A673 (cell line): ENCODE data around the gene ACTL8. TPM values are rescaled to one million over a fixed set of nuclear protein-coding genes. Genes with fewer than 3 reads are reported as not detected.
"Not testable (repeated sequence)": the region's sequence is repeated elsewhere in the genome, so short reads cannot be mapped to it uniquely, and the experiment has no call there.

Source experiments
- BruUV-seq: library from RNA; stranded (reverse); fragments of 400-500 nt; replicated peaks from 2 replicates; lab custom pipeline; 2021; lab: Mats Ljungman, UMichigan
- CTCF ChIA-PET: fragments of 300-600 bp; sonication (Branson Sonifier 250); formaldehyde crosslinking; loops from one replicate; lab custom pipeline; 2022; ENCODE audit warnings: antibody characterized with exemption; lab: Charles Lee
- POLR2A ChIA-PET: fragments of 300-600 bp; sonication (Branson Sonifier 250); formaldehyde crosslinking; loops from one replicate; lab custom pipeline; 2022; ENCODE audit warnings: antibody characterized with exemption; ENCODE audit not compliant: low non-redundant PET; lab: Charles Lee
- DNase-seq: peaks from one replicate; pipeline ENCODE4 v3.0.0-alpha.2; 2015; ENCODE audit warnings: low spot score
- H3K27ac ChIP-seq: fragments of 200-600 bp; sonication (generic); 2 replicates; pipeline ENCODE4 v1.5.1; 2016; ENCODE audit warnings: mixed run types, low read depth, mild to moderate bottlenecking, mixed read lengths, antibody characterized with exemption, low read length; ENCODE audit not compliant: poor library complexity, severe bottlenecking
- H3K27me3 ChIP-seq: fragments of 200-600 bp; sonication (generic); replicated peaks from 2 replicates; pipeline ENCODE4 v1.6.1; 2017; ENCODE audit warnings: mixed run types, low read depth, mild to moderate bottlenecking, mixed read lengths, antibody characterized with exemption, low read length; ENCODE audit not compliant: insufficient read depth, poor library complexity
- H3K36me3 ChIP-seq: fragments of 200-600 bp; sonication (generic); 2 replicates; pipeline ENCODE4 v1.6.1; 2016; ENCODE audit warnings: mixed run types, mild to moderate bottlenecking, mixed read lengths, antibody characterized with exemption, low read length; ENCODE audit not compliant: insufficient read depth, poor library complexity, severe bottlenecking
- H3K4me1 ChIP-seq: fragments of 200-600 bp; sonication (generic); 2 replicates; pipeline ENCODE4 v1.6.1; 2017; ENCODE audit warnings: mixed run types, mild to moderate bottlenecking, mixed read lengths, antibody characterized with exemption, low read length; ENCODE audit not compliant: insufficient read depth, poor library complexity, severe bottlenecking
- H3K4me3 ChIP-seq: fragments of 200-600 bp; sonication (generic); 2 replicates; pipeline ENCODE4 v1.5.1; 2016; ENCODE audit warnings: low read depth, mixed run types, mild to moderate bottlenecking, mixed read lengths, low read length; ENCODE audit not compliant: poor library complexity, severe bottlenecking
- H3K9me3 ChIP-seq: fragments of 200-600 bp; sonication (generic); 2 replicates; pipeline ENCODE4 v1.6.1; 2016; ENCODE audit warnings: mixed run types, low read depth, mild to moderate bottlenecking, mixed read lengths, antibody characterized with exemption, low read length; ENCODE audit not compliant: poor library complexity, severe bottlenecking
- CTCF ChIP-seq: fragments of 300-800, 200-600 bp; sonication (generic); conservative IDR thresholded peaks from 2 replicates; pipeline ENCODE4 v1.5.1; 2017; ENCODE audit warnings: low read depth, mild to moderate bottlenecking, antibody characterized with exemption, low read length, moderate library complexity, mixed read lengths
- EZH2 ChIP-seq: fragments of 200-600 bp; sonication (generic); IDR thresholded peaks from 2 replicates; pipeline ENCODE4 v1.6.1; 2017; ENCODE audit warnings: borderline replicate concordance, low read depth, mild to moderate bottlenecking, mixed read lengths, antibody characterized with exemption, low read length; ENCODE audit not compliant: poor library complexity, severe bottlenecking
- intact Hi-C: fragments of 100-400 bp; cut with micrococcal nuclease; formaldehyde crosslinking; loops from one replicate; pipeline ENCODE4 v1.10.0; 2022; ENCODE audit not compliant: unreplicated experiment
- total RNA-seq: library from RNA; stranded (reverse); gene quantifications from 2 replicates; pipeline ENCODE4 v1.2.3, GENCODE V29; 2021

Gene ACTL8
- total RNA-seq, 1 experiment from 2014 or later = 0.28 TPM

DNA sequence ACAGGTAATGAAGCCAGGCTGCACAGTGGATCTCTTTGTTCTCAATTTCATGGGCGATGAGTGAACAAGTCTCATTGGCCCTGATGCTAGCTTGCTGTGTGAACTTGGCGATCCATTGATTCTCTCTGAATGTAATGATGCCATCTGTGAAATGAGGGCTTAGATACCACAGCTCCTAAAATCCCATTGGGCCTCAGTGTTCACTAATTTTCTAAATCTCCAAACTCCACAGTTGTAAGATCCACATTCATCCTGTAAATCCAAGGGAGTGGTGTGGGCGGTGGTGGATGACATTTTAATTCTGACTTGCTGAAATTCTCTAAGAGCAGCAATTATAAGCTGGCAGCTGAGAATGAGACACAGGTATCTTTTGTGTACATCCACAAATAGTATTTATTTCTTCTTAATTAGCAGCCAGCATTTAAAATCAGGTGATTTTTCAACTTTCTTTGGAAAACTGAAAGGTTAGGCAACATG, 9.6 kb upstream of the ACTL8 start:
- no peak overlapping the region for H3K4me3 ChIP-seq
- no peak for TF ChIP-seq EZH2
- no peak for TF ChIP-seq CTCF
- ChIA-PET POLR2A (no interaction called here), CTCF (no interaction called here)
- H3K27ac ChIP-seq = no peak overlapping the region
- intact Hi-C loops = no loop called here
- H3K9me3 ChIP-seq = no peaks in the 10 kb centered on the region
- DNase-seq = no peak
- H3K36me3 ChIP-seq = no peaks in the 10 kb centered on the region
- no peaks in the 10 kb centered on the region for H3K4me1 ChIP-seq
- no TSS peak for BruUV-seq
- H3K27me3 ChIP-seq = peaks cover 15% of the 10 kb centered on the region

DNA sequence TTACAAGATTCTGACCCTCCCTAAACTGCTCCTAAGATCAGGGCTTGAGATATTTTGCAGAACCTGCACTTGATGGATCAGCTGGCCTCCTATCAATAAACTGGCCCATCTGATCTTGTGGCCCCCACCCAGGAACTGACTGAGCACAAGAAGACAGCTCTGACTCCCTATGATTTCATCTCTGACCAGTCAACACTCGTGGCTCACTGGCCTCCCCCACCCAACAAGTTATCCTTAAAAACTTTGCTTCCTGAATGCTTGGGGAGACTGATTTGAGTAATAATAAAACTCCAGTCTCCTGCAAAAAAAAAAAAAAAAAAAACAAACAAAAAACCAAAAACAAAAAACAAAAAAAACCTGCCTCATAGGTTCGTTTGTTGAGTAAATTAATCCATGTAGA, 8.9 kb upstream of the ACTL8 start:
- CTCF ChIA-PET = not testable (repeated sequence)

DNA sequence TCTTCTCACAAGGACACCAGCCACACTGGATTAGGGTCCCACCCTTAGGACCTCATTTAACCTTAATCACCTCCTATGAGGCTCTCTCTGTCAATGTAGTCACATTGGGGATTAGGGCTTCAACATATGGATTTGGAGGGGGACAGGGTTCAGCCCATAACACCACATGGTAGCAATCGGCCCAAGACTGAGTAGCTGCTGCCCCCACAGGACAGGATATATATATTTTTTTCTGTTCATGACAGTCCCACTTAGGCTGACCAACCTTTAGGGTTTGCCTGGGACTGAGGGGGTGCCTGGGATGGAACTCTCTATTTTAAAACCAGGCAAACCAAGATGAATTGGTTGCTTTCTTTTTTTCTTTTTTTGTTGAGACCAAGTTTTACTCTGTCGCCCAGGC, 8.2 kb upstream of the ACTL8 start:
- Histone ChIP-seq H3K36me3 (no peaks in the 10 kb centered on the region), H3K27ac (no peak overlapping the region), H3K9me3 (no peaks in the 10 kb centered on the region), H3K27me3 (peaks cover 1% of the 10 kb centered on the region), H3K4me1 (no peaks in the 10 kb centered on the region), H3K4me3 (no peak overlapping the region)
- TF ChIP-seq EZH2 (no peak), CTCF (no peak)
- intact Hi-C loops = no loop called here
- no TSS peak for BruUV-seq
- no peak for DNase-seq
- CTCF ChIA-PET = no interaction called here
- POLR2A ChIA-PET = no interaction called here

More for the DNA sequence above, 8.9 kb upstream of the ACTL8 start:
- intact Hi-C loops, H3K27me3 ChIP-seq, H3K4me3 ChIP-seq, H3K9me3 ChIP-seq, DNase-seq, BruUV-seq, POLR2A ChIA-PET, H3K4me1 ChIP-seq, H3K27ac ChIP-seq, H3K36me3 ChIP-seq: not testable (repeated sequence)

DNA sequence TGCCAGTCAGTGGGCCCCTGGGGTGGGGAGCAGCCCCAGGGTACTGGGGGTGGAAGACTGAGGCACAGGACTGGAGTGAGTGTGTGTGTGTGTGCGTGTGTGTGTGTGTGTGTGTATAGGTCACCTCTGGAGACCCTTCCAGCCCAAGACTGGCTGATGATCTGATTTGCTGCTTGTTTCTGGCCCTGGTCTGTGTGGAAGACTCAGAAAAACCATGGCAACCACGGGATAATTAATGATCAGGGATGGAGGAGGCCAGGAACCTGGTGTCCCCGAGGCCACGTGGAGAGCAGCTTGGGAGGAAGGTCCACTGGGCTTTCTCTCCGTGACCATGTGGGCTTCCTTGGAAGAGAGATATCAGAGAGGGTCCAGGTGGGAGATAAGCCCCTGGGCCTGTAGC, 4.8 kb upstream of the ACTL8 start:
- ChIA-PET CTCF (no interaction called here), POLR2A (no interaction called here)
- TF ChIP-seq CTCF (no peak), EZH2 (no peak)
- Histone ChIP-seq H3K4me1 (no peaks in the 10 kb centered on the region), H3K27ac (no peak overlapping the region), H3K36me3 (no peaks in the 10 kb centered on the region), H3K27me3 (no peaks in the 10 kb centered on the region), H3K9me3 (peaks cover 10% of the 10 kb centered on the region), H3K4me3 (no peak overlapping the region)
- BruUV-seq = no TSS peak
- intact Hi-C loops = no loop called here
- no peak for DNase-seq
